GM18861 (cell line): Measurements from ENCODE around the gene UST.

Experiments used
- ATAC-seq: cut with Tn5 transposase; IDR thresholded peaks from one replicate; pipeline ENCODE4 v1.9.1; 2021; ENCODE audit not compliant: unreplicated experiment

Gene UST

GRCh38 chr6:148795563-148795962 lies 48.7 kb downstream of the UST start:
- ATAC-seq, result no peak

GRCh38 chr6:148799647-148800046 lies 52.8 kb downstream of the UST start:
- no peak for ATAC-seq

GRCh38 chr6:148800536-148800935 lies 53.7 kb downstream of the UST start:
- ATAC-seq, result no peak

- ATAC-seq, result no peak
Observed at GRCh38 chr6:148803979-148804378, 57.1 kb downstream of the UST start.

- ATAC-seq, result no peak
Observed at GRCh38 chr6:148805777-148806176, 58.9 kb downstream of the UST start.

- no peak for ATAC-seq
Observed at GRCh38 chr6:148807784-148808183, 61.0 kb downstream of the UST start.

- ATAC-seq, result no peak
Observed at GRCh38 chr6:148808786-148809304, 62.0 kb downstream of the UST start.

- no peak for ATAC-seq
Observed at GRCh38 chr6:148811459-148811858, 64.6 kb downstream of the UST start.

- ATAC-seq, result no peak
Observed at GRCh38 chr6:148814082-148814790, 67.4 kb downstream of the UST start.

- ATAC-seq, result no peak
Observed at GRCh38 chr6:148814869-148815268, 68.0 kb downstream of the UST start.

GRCh38 chr6:148816117-148816516 lies 69.3 kb downstream of the UST start:
- no peak for ATAC-seq

GRCh38 chr6:148817689-148818088 lies 70.9 kb downstream of the UST start:
- ATAC-seq, result no peak

- ATAC-seq, result no peak
Observed at GRCh38 chr6:148818939-148819575, 72.2 kb downstream of the UST start.

- no peak for ATAC-seq
Observed at GRCh38 chr6:148819852-148820251, 73.0 kb downstream of the UST start.

- no peak for ATAC-seq
Observed at GRCh38 chr6:148822819-148823218, 76.0 kb downstream of the UST start.

GRCh38 chr6:148824291-148824690 lies 77.5 kb downstream of the UST start:
- ATAC-seq, result no peak

- ATAC-seq, result no peak
Observed at GRCh38 chr6:148824960-148825359, 78.1 kb downstream of the UST start.

- ATAC-seq, result no peak
Observed at GRCh38 chr6:148825492-148825891, 78.7 kb downstream of the UST start.

GRCh38 chr6:148827416-148828045 lies 80.7 kb downstream of the UST start:
- no peak for ATAC-seq

GRCh38 chr6:148828047-148828446 lies 81.2 kb downstream of the UST start:
- no peak for ATAC-seq

- ATAC-seq, result no peak
Observed at GRCh38 chr6:148829415-148830101, 82.7 kb downstream of the UST start.
